ENCODE measurements around the gene TMEM94.

GRCh38 chr17:75445296-75445695 lies 11.1 kb upstream of the TMEM94 start:
- TF ChIP-seq EZH2 (IDR thresholded peaks at IDR 0.05; ENCODE audit: borderline replicate concordance, low read depth, low read length, poor library complexity, severe bottlenecking) (no peak), CTCF (conservative IDR thresholded peaks at IDR 0.05; ENCODE audit: low read depth, low read length) (no peak)

Measured in A673 (cell line).